A549 (cell line): ENCODE measurements around the gene ZNF521.

ENCODE experiments used
- BHLHE40 ChIP-seq: IDR thresholded peaks from 2 replicates; pipeline ENCODE4 v1.6.1; 2012; ENCODE audit warnings: low read depth, low read length, inconsistent platforms
- FOSB ChIP-seq: fragments of 250-450 bp; sonication (Bioruptor Pico); IDR thresholded peaks from 2 replicates; pipeline ENCODE4 v1.5.0; 2020; ENCODE audit warnings: mild to moderate bottlenecking, moderate library complexity
- KDM1A ChIP-seq: fragments of 200-600 bp; sonication (generic); IDR thresholded peaks from 2 replicates; pipeline ENCODE4 v1.6.1; 2016; ENCODE audit warnings: low read depth, mild to moderate bottlenecking
- POLR2A ChIP-seq: IDR thresholded peaks from 2 replicates; pipeline ENCODE4 v1.6.1; 2012; ENCODE audit warnings: mild to moderate bottlenecking, low read length
- POLR2AphosphoS2 ChIP-seq: conservative IDR thresholded peaks from 2 replicates; pipeline ENCODE4 v1.6.1; 2012; ENCODE audit warnings: low read length, improper control_type of control experiment, inconsistent platforms
- REST ChIP-seq: fragments of 200-600 bp; sonication (generic); IDR thresholded peaks from 2 replicates; pipeline ENCODE4 v1.6.1; 2016; ENCODE audit warnings: antibody characterized with exemption, mild to moderate bottlenecking, moderate library complexity
- SMC3 ChIP-seq: fragments of >200 bp; sonication (Bioruptor Twin); formaldehyde crosslinking; IDR thresholded peaks from 3 replicates; pipeline ENCODE4 v1.6.1; 2018; ENCODE audit warnings: inconsistent platforms
- TP53 ChIP-seq: fragments of 250-450 bp; sonication (Bioruptor Pico); IDR thresholded peaks from 2 replicates; pipeline ENCODE4 v1.5.0; 2021; ENCODE audit warnings: mild to moderate bottlenecking, moderate library complexity
- TF ChIP-seq, protein P1 (sequence below): fragments of >200 bp; sonication (Bioruptor Twin); formaldehyde crosslinking; IDR thresholded peaks from 3 replicates; pipeline ENCODE4 v1.5.1; 2016
- TF ChIP-seq, protein P2 (sequence below): fragments of >200 bp; sonication (Bioruptor Twin); formaldehyde crosslinking; IDR thresholded peaks from 3 replicates; pipeline ENCODE4 v1.6.1; 2016

- TF ChIP-seq POLR2A: no peak
- TF ChIP-seq, protein P1, sequence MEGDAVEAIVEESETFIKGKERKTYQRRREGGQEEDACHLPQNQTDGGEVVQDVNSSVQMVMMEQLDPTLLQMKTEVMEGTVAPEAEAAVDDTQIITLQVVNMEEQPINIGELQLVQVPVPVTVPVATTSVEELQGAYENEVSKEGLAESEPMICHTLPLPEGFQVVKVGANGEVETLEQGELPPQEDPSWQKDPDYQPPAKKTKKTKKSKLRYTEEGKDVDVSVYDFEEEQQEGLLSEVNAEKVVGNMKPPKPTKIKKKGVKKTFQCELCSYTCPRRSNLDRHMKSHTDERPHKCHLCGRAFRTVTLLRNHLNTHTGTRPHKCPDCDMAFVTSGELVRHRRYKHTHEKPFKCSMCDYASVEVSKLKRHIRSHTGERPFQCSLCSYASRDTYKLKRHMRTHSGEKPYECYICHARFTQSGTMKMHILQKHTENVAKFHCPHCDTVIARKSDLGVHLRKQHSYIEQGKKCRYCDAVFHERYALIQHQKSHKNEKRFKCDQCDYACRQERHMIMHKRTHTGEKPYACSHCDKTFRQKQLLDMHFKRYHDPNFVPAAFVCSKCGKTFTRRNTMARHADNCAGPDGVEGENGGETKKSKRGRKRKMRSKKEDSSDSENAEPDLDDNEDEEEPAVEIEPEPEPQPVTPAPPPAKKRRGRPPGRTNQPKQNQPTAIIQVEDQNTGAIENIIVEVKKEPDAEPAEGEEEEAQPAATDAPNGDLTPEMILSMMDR: no peak
- TF ChIP-seq SMC3: no peak
- TF ChIP-seq FOSB (CRISPR knock-in tag): no peak
- no peak for TF ChIP-seq POLR2AphosphoS2
- no peak for TF ChIP-seq REST
- TF ChIP-seq, protein P2, sequence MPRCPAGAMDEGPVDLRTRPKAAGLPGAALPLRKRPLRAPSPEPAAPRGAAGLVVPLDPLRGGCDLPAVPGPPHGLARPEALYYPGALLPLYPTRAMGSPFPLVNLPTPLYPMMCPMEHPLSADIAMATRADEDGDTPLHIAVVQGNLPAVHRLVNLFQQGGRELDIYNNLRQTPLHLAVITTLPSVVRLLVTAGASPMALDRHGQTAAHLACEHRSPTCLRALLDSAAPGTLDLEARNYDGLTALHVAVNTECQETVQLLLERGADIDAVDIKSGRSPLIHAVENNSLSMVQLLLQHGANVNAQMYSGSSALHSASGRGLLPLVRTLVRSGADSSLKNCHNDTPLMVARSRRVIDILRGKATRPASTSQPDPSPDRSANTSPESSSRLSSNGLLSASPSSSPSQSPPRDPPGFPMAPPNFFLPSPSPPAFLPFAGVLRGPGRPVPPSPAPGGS: no peak
- TF ChIP-seq BHLHE40: no peak
- TF ChIP-seq TP53: no peak
- TF ChIP-seq KDM1A: no peak
Measured at GRCh38 chr18:25153426-25153825, 198.5 kb downstream of the ZNF521 start.
